HuH-7 (cell line): ENCODE results near the gene ALPK3.

Experiments used
- DNase-seq: peaks from one replicate; pipeline ENCODE4 v3.0.0; 2011; ENCODE audit warnings: low spot score

Gene ALPK3

GRCh38 chr15:84816694-84817465, at the start of gene ALPK3:
ALPK3 (plus strand) TSS chr15:84817356; CDS start chr15:84817453, 97 bp downstream.
- DNase-seq, result no peak

- DNase-seq, result no peak
Observed at GRCh38 chr15:84772031-84772430, 45.1 kb upstream of the ALPK3 start.

- DNase-seq, result no peak
Observed at GRCh38 chr15:84772467-84772866, 44.7 kb upstream of the ALPK3 start.

GRCh38 chr15:84773716-84774115, 43.4 kb upstream of the ALPK3 start:
- no peak for DNase-seq

GRCh38 chr15:84775867-84776449, 41.2 kb upstream of the ALPK3 start:
- DNase-seq, result no peak

- no peak for DNase-seq
Observed at GRCh38 chr15:84778194-84778593, 39.0 kb upstream of the ALPK3 start.

GRCh38 chr15:84780492-84780891, 36.7 kb upstream of the ALPK3 start:
- DNase-seq, result no peak

GRCh38 chr15:84781495-84781894, 35.7 kb upstream of the ALPK3 start:
- DNase-seq, result no peak

GRCh38 chr15:84782346-84782745, 34.8 kb upstream of the ALPK3 start:
- DNase-seq, result no peak

- DNase-seq, result no peak
Observed at GRCh38 chr15:84783493-84784251, 33.5 kb upstream of the ALPK3 start.

GRCh38 chr15:84784262-84784661, 32.9 kb upstream of the ALPK3 start:
- no peak for DNase-seq

GRCh38 chr15:84785053-84785452, 32.1 kb upstream of the ALPK3 start:
- no peak for DNase-seq

- no peak for DNase-seq
Observed at GRCh38 chr15:84788500-84788899, 28.7 kb upstream of the ALPK3 start.

GRCh38 chr15:84789762-84790161, 27.4 kb upstream of the ALPK3 start:
- DNase-seq, result no peak

- no peak for DNase-seq
Observed at GRCh38 chr15:84790676-84791075, 26.5 kb upstream of the ALPK3 start.

GRCh38 chr15:84791763-84792162, 25.4 kb upstream of the ALPK3 start:
- no peak for DNase-seq

- no peak for DNase-seq
Observed at GRCh38 chr15:84793431-84794161, 23.6 kb upstream of the ALPK3 start.

GRCh38 chr15:84794162-84794547, 23.0 kb upstream of the ALPK3 start:
- DNase-seq, result no peak

GRCh38 chr15:84795186-84795585, 22.0 kb upstream of the ALPK3 start:
- no peak for DNase-seq

- no peak for DNase-seq
Observed at GRCh38 chr15:84797212-84797611, 19.9 kb upstream of the ALPK3 start.

GRCh38 chr15:84797801-84798200, 19.4 kb upstream of the ALPK3 start:
- no peak for DNase-seq

GRCh38 chr15:84798436-84798946, 18.7 kb upstream of the ALPK3 start:
- no peak for DNase-seq
